Measurements from ENCODE around the gene SNX30. TPM values are rescaled to one million over a fixed set of nuclear protein-coding genes. Genes with fewer than 3 reads are reported as not detected.

The SNX30 gene
- total and polyA plus RNA-seq, 4 donors = 1.8 to 13.5 (median 6.5) TPM

DNA sequence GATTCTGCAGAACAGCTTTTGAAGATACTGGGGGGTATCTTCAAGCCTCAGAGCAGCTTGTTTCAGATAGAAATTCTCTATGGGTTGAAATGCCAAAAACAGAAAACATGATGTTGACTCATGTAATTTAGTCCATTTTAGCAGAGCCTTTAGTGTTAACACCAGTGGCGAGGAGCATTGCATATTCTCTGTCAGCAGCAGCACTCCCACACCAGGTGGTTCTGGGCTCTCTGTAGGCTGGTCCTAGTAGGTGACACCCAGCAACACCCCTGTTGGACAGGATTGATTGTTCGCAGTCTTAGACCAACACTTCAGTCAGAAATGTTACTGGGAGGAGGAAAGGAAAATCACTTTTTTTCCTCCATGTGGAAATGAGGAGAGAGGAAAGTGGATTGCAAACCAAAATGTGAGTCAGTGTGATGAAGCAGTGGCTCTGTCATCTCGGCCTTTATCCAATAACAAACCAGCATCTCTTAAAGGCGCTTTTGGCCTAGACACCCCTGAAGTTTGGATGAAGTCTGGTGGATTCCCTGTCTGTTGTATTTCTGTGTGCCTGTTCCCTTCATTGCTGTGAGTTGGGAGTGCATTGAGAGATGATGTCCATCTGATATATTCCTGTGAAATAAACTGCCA is 123.3 kb downstream of the SNX30 start:
- WGBS = 95% methylated on average over 4 of the region's 4 CpGs
- H3K9ac ChIP-seq (ENCODE audit: low read depth in 1 of 2, low read length in 2 of 2) = no peak overlapping the region

DNA sequence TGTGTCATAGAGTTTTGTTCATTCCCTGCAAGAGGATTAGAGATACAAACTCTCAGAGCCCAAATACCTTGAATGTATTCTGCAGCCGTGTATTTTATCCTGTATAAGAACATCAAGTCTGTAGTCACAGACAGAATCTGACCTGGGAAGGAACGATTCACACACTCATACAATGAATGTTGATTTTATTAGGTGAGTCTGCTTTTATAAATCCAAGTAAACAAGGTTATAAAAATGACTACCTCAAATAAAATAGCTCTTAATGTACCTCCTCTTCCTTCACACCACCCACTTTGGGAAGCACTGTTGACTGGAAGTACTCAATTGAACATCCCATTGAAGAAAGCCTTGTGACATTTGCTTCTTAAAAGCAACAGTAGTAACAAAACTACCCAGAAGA is 128.2 kb downstream of the SNX30 start:
- Histone ChIP-seq H3K9me3 (ENCODE audit: control insufficient read depth in 4 of 4, low read length in 3 of 4) (no peaks in the 10 kb centered on the region), H3K27ac (ENCODE audit: low read depth in 1 of 2, low read length in 2 of 2) (no peak overlapping the region), H3K4me3 (ENCODE audit: low read depth in 1 of 3, low read length in 3 of 3) (no peak overlapping the region), H3K27me3 (ENCODE audit: control insufficient read depth in 4 of 4, insufficient read depth in 4 of 4, low read length in 3 of 4) (no peaks in the 10 kb centered on the region), H3K9ac (ENCODE audit: low read depth in 1 of 2, low read length in 2 of 2) (no peak overlapping the region), H3K4me1 (ENCODE audit: control insufficient read depth in 4 of 4, insufficient read depth in 4 of 4, low read length in 3 of 4) (no peaks in the 10 kb centered on the region), H3K36me3 (ENCODE audit: control insufficient read depth in 4 of 4, insufficient read depth in 3 of 4, low read depth in 1 of 4, low read length in 3 of 4) (peaks cover 0 to 6% (median under 1%) of the 10 kb centered on the region in 4 donors)
- 88% methylated on average over 2 of the region's 2 CpGs for WGBS
- DNase-seq (ENCODE audit: low spot score) = no peak
- TF ChIP-seq, protein P1, sequence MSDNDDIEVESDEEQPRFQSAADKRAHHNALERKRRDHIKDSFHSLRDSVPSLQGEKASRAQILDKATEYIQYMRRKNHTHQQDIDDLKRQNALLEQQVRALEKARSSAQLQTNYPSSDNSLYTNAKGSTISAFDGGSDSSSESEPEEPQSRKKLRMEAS (IDR thresholded peaks at IDR 0.05) = no peak
- TF ChIP-seq NR2F2 (IDR thresholded peaks at IDR 0.05) = no peak
- no peak for TF ChIP-seq JUND (IDR thresholded peaks at IDR 0.05)
- TF ChIP-seq, protein P2, sequence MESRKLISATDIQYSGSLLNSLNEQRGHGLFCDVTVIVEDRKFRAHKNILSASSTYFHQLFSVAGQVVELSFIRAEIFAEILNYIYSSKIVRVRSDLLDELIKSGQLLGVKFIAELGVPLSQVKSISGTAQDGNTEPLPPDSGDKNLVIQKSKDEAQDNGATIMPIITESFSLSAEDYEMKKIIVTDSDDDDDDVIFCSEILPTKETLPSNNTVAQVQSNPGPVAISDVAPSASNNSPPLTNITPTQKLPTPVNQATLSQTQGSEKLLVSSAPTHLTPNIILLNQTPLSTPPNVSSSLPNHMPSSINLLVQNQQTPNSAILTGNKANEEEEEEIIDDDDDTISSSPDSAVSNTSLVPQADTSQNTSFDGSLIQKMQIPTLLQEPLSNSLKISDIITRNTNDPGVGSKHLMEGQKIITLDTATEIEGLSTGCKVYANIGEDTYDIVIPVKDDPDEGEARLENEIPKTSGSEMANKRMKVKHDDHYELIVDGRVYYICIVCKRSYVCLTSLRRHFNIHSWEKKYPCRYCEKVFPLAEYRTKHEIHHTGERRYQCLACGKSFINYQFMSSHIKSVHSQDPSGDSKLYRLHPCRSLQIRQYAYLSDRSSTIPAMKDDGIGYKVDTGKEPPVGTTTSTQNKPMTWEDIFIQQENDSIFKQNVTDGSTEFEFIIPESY (IDR thresholded peaks at IDR 0.05) = no peak
- TF ChIP-seq HNF4G (IDR thresholded peaks at IDR 0.05) = no peak
- no peak for TF ChIP-seq GABPA (IDR thresholded peaks at IDR 0.05 in 1 of 2, conservative IDR thresholded peaks at IDR 0.05 in 1 of 2)
- TF ChIP-seq, protein P3, sequence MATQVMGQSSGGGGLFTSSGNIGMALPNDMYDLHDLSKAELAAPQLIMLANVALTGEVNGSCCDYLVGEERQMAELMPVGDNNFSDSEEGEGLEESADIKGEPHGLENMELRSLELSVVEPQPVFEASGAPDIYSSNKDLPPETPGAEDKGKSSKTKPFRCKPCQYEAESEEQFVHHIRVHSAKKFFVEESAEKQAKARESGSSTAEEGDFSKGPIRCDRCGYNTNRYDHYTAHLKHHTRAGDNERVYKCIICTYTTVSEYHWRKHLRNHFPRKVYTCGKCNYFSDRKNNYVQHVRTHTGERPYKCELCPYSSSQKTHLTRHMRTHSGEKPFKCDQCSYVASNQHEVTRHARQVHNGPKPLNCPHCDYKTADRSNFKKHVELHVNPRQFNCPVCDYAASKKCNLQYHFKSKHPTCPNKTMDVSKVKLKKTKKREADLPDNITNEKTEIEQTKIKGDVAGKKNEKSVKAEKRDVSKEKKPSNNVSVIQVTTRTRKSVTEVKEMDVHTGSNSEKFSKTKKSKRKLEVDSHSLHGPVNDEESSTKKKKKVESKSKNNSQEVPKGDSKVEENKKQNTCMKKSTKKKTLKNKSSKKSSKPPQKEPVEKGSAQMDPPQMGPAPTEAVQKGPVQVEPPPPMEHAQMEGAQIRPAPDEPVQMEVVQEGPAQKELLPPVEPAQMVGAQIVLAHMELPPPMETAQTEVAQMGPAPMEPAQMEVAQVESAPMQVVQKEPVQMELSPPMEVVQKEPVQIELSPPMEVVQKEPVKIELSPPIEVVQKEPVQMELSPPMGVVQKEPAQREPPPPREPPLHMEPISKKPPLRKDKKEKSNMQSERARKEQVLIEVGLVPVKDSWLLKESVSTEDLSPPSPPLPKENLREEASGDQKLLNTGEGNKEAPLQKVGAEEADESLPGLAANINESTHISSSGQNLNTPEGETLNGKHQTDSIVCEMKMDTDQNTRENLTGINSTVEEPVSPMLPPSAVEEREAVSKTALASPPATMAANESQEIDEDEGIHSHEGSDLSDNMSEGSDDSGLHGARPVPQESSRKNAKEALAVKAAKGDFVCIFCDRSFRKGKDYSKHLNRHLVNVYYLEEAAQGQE (IDR thresholded peaks at IDR 0.05) = no peak
- no peak for TF ChIP-seq HNF4A (conservative IDR thresholded peaks at IDR 0.05)
- TF ChIP-seq EGR1 (IDR thresholded peaks at IDR 0.05; ENCODE audit: low read depth in 2 of 2) = no peak
- no peak for TF ChIP-seq SP1 (IDR thresholded peaks at IDR 0.05)
- TF ChIP-seq YY1 (IDR thresholded peaks at IDR 0.05) = no peak

More for the DNA sequence above, 123.3 kb downstream of the SNX30 start:
- TF ChIP-seq SP1 (IDR thresholded peaks at IDR 0.05) = no peak
- no peak overlapping the region for H3K27ac ChIP-seq (ENCODE audit: low read depth in 1 of 2, low read length in 2 of 2)
- no peak for DNase-seq (ENCODE audit: low spot score)
- peaks cover 0 to 21% (median 6%) of the 10 kb centered on the region in 4 donors for H3K36me3 ChIP-seq (ENCODE audit: control insufficient read depth in 4 of 4, insufficient read depth in 3 of 4, low read depth in 1 of 4, low read length in 3 of 4)
- H3K9me3 ChIP-seq (ENCODE audit: control insufficient read depth in 4 of 4, low read length in 3 of 4) = no peaks in the 10 kb centered on the region
- no peaks in the 10 kb centered on the region for H3K27me3 ChIP-seq (ENCODE audit: control insufficient read depth in 4 of 4, insufficient read depth in 4 of 4, low read length in 3 of 4)
- no peak overlapping the region for H3K4me3 ChIP-seq (ENCODE audit: low read depth in 1 of 3, low read length in 3 of 3)
- H3K4me1 ChIP-seq (ENCODE audit: control insufficient read depth in 4 of 4, insufficient read depth in 4 of 4, low read length in 3 of 4) = no peaks in the 10 kb centered on the region

DNA sequence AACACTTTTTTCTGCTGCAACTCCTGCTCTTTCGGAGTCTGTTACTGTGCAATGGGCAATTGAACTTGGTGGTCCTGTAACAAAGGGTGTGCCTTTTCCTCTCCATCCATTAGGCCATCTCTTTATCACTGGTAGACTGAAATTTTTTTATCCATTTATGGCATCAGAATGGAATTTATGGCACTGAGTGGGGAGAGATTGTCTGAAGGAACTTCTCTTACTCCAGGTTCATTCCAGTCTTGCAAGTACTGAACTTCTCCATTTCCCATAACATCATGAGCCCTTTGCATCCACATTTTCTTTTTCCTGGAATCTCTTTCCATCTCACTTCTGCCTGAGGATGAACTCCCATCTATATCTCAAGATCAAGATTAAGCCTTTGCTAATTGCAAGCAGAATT is 130.1 kb downstream of the SNX30 start:
- Histone ChIP-seq H3K4me1 (ENCODE audit: control insufficient read depth in 4 of 4, insufficient read depth in 4 of 4, low read length in 3 of 4) (no peaks in the 10 kb centered on the region), H3K4me3 (ENCODE audit: low read depth in 1 of 3, low read length in 3 of 3) (no peak overlapping the region), H3K9me3 (ENCODE audit: control insufficient read depth in 4 of 4, low read length in 3 of 4) (no peaks in the 10 kb centered on the region), H3K27ac (ENCODE audit: low read depth in 1 of 2, low read length in 2 of 2) (no peak overlapping the region), H3K36me3 (ENCODE audit: control insufficient read depth in 4 of 4, insufficient read depth in 3 of 4, low read depth in 1 of 4, low read length in 3 of 4) (peaks cover 0 to 5% (median under 1%) of the 10 kb centered on the region in 4 donors), H3K27me3 (ENCODE audit: control insufficient read depth in 4 of 4, insufficient read depth in 4 of 4, low read length in 3 of 4) (no peaks in the 10 kb centered on the region), H3K9ac (ENCODE audit: low read depth in 1 of 2, low read length in 2 of 2) (no peak overlapping the region)
- 98% methylated on average over 1 of the region's 1 CpG for WGBS
- DNase-seq (ENCODE audit: low spot score) = no peak
- TF ChIP-seq, protein P4, sequence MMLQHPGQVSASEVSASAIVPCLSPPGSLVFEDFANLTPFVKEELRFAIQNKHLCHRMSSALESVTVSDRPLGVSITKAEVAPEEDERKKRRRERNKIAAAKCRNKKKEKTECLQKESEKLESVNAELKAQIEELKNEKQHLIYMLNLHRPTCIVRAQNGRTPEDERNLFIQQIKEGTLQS (IDR thresholded peaks at IDR 0.05) = no peak
- TF ChIP-seq, protein P5, sequence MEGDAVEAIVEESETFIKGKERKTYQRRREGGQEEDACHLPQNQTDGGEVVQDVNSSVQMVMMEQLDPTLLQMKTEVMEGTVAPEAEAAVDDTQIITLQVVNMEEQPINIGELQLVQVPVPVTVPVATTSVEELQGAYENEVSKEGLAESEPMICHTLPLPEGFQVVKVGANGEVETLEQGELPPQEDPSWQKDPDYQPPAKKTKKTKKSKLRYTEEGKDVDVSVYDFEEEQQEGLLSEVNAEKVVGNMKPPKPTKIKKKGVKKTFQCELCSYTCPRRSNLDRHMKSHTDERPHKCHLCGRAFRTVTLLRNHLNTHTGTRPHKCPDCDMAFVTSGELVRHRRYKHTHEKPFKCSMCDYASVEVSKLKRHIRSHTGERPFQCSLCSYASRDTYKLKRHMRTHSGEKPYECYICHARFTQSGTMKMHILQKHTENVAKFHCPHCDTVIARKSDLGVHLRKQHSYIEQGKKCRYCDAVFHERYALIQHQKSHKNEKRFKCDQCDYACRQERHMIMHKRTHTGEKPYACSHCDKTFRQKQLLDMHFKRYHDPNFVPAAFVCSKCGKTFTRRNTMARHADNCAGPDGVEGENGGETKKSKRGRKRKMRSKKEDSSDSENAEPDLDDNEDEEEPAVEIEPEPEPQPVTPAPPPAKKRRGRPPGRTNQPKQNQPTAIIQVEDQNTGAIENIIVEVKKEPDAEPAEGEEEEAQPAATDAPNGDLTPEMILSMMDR (IDR thresholded peaks at IDR 0.05; ENCODE audit: low read depth, low read length, missing input control) = no peak
- TF ChIP-seq YY1 (IDR thresholded peaks at IDR 0.05) (no peak), RXRA (IDR thresholded peaks at IDR 0.05) (no peak), RAD21 (IDR thresholded peaks at IDR 0.05) (no peak), FOXA2 (IDR thresholded peaks at IDR 0.05) (no peak), GABPA (IDR thresholded peaks at IDR 0.05 in 1 of 2, conservative IDR thresholded peaks at IDR 0.05 in 1 of 2) (no peak), EGR1 (IDR thresholded peaks at IDR 0.05; ENCODE audit: low read depth in 2 of 2) (no peak), NR2F2 (IDR thresholded peaks at IDR 0.05) (no peak), SP1 (IDR thresholded peaks at IDR 0.05) (no peak), FOXA1 (IDR thresholded peaks at IDR 0.05) (no peak)
- TF ChIP-seq, protein P1 (IDR thresholded peaks at IDR 0.05) = no peak
- TF ChIP-seq, protein P2 (IDR thresholded peaks at IDR 0.05) = no peak

All from liver (tissue), 9 donors.